Stimulated activated CD8-positive, alpha-beta memory T cell treated with anti-CD3 and anti-CD28 coated beads, Interleukin-15, amount 100 ng/mL, for 1 hour (primary cell): Measurements from ENCODE around the gene EDEM3.
"Not testable (repeated sequence)": the region's sequence is repeated elsewhere in the genome, so short reads cannot be mapped to it uniquely, and the experiment has no call there.

Source experiments
- DNase-seq: peaks from one replicate; pipeline ENCODE4 v3.0.0-alpha.2; 2020; ENCODE audit warnings: low read depth

The EDEM3 gene, protein sequence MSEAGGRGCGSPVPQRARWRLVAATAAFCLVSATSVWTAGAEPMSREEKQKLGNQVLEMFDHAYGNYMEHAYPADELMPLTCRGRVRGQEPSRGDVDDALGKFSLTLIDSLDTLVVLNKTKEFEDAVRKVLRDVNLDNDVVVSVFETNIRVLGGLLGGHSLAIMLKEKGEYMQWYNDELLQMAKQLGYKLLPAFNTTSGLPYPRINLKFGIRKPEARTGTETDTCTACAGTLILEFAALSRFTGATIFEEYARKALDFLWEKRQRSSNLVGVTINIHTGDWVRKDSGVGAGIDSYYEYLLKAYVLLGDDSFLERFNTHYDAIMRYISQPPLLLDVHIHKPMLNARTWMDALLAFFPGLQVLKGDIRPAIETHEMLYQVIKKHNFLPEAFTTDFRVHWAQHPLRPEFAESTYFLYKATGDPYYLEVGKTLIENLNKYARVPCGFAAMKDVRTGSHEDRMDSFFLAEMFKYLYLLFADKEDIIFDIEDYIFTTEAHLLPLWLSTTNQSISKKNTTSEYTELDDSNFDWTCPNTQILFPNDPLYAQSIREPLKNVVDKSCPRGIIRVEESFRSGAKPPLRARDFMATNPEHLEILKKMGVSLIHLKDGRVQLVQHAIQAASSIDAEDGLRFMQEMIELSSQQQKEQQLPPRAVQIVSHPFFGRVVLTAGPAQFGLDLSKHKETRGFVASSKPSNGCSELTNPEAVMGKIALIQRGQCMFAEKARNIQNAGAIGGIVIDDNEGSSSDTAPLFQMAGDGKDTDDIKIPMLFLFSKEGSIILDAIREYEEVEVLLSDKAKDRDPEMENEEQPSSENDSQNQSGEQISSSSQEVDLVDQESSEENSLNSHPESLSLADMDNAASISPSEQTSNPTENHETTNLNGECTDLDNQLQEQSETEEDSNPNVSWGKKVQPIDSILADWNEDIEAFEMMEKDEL

DNA sequence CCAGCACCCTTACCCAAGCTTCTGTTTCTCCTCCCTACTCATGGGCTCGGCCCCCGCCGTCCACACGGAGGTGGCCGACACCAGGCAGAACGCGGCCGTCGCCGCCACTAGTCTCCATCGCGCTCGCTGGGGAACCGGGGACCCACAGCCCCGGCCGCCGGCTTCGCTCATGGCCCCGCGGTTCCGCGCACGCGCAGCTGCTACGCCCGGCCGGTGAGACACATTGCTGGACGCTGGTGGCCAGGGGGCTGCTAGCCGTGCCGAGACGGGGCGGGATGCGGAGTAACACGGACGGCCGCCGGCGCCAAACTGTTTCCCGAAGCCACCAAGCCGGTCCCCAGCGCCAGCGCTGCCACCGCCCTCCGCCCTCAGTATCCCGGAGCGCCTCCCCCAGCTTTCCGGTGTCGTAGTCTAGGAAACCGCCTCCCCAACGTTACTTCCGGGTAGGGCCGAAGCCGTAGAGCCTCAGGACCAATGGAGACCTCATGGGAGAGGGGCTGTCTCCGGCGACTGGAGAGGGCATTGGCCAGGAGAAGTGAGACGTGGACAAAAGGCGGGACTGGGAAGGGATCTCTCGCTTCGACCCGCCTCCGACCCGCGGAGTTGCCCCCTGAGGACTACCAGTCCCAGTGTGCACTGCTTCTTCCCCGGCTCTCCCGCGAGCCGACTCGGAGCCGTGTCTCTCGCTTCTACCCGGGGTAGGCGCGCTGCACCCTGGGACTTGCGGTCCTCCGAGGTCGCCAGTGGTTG is at the start of gene EDEM3:
EDEM3 (minus strand) TSS at position 383 of the 750 bp plus-strand sequence; CDS start at position 171, 212 bp downstream.
- peak; percentile 93 for DNase-seq

DNA sequence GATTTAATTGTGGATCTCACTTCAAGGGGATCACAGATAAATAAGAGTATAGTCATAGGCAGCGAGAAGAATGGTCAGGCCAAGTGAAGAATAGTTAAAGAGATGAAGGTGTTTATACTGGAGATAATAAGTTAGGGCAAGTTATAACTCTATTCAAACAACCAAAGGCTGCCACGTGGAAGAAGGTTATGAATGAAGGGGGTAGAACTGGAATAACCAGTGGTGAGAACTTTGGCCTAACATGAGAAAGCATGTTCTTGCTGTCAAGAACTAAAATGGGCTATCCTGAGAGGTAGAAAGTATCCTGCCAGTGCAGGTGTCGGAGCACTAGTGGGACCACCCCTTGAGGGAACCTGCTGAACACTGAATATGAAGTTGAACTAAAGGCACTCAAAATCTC is 49.6 kb upstream of the EDEM3 start:
- no peak for DNase-seq

DNA sequence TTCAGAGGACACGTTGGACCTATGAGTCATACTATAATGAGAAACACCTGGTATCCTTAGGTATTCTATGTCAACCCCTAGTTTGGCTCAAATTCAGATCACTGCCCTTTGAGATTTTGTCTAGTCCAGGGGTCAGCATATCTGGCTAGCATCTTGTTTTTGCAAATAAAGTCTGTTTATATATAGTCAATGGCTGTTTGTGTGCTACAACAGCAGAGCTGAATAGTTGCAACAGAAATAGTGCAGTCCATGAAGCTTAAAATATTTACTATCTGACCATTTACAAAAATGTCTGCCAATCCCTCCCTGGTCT is 48.5 kb upstream of the EDEM3 start:
- no peak for DNase-seq

DNA sequence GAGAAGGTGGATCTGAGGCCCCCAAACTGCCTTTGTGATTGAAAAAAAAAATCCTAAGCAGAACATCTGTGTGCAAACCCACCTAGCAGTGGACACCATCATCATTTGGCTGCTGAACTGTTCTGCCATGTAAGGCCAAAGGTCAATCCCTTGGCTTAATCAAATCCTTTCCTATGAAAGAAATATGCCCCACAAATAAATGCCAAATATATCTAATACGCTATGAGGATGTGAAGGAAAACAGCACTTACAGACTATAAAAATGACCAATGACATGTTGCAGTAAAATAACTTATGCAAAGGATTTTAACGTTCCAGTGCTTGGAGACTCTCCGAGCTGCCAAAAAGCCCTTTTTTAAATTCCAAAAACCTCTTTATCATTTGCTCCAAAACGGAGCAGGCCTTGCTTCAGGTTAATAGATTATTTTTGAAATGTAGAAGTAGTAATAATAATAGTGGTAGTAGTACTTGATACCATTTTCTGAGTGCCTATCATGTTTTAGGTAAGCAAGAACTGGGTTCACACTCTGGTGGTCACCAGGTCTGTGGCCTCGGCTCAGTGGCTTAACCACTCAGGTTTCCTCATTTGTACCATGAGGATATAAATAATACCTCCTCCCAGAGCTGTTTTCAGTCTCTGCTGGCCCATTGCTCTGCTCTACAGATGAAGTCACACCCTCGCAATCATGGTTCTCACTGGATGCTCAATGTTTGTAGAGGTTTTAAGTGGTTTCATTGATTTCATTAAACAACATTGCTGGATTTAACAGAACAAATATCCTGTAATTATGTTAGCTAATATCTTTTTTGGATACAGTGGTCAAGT is 47.9 kb upstream of the EDEM3 start:
- no peak for DNase-seq

DNA sequence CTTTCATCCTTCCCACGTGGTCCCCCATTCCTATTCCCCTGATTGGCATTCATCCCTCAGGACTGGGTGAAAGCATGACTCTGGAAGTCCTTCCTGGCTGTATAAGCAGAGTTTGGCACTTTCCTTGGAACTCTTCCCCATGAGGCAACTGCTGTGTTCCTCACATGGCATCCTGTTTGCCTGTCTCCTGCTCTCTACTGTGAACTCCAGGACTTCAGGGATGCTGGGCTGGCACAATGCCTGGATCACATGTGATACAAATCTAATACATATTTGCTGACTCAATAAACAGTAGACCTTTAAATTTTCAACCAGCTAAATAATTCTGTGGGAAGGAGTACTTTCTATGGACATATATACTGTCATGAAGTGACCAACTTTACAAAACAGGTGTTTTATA is 46.8 kb upstream of the EDEM3 start:
- DNase-seq = no peak

DNA sequence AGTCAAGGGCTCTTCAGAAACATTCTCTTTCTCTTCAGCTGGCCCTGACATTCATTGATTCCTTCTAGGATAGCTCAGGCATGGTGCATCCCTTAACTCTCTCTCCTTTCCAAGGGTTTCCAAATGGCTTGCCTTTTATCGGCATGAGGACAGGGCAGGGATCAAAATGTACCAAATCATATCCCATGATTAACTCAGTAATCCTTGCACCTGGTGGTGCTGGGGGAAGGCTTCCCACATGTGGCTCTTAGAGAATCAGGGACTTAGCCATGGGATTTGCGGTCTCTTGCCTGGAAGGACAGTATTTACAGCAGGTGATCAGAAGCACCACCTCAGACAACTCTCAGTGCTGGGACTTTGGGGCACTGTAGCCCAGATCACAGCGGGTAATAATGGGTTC is 46.2 kb upstream of the EDEM3 start:
- no peak for DNase-seq

DNA sequence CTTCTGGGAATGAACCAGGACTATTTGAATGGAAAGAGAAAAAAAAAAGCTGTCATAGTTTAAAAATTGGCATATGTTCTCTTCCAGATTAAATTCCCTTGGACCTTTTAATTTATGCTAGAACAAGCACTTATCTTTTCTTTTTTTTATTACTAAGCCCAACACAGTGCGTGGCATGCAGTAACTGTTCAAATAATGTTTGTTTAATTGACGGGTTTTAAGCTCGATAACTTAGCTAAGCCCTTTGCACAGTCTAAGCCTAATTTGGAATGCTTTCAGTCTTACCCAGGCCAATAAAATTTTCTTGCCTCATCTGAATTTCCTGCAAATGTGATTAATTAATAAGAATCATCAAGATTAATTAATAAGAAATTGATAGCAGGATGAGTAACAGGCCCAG is 39.3 kb upstream of the EDEM3 start:
- no peak for DNase-seq

DNA sequence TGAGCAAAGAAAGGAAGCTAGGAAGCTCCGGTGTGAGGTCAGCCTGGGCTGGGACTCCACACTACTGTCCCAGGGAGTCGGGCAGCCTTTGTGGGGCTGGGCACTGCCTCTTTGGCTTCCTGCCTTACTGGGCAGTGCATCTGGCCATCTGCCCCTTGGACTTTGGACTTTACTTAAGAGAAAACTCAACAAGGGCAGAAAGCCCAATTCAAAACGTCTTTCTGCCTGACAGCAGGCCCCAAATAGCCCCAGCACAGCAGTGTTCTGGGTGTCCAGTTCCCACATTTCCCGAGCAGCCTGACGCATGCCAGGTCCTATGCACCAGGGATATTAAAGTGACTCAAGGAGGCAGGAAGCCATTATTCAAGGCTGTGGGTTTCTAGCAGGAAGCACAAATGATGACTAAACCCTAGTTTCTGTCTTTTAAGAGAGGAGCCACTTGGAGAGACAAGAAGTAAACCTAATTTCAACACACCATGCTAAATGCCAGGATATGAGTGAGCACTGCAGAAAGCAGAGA is 37.9 kb upstream of the EDEM3 start:
- DNase-seq = no peak

DNA sequence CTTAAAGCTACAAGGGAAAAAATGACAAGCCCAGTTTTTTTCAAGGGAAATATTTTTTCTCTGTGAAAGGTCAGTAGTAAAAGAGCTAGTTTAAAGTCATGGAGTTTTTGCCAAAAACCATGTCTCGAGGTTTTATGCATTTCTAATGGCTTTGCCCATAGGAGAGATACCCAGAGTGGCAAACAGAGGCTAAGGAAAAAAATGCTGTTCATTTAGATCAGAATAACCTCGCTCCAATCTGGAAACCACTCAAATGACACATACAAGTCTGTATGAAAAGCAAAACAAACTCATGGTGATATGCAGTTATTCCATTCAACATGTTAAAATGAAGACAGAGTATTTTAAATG is 36.9 kb upstream of the EDEM3 start:
- DNase-seq = no peak

DNA sequence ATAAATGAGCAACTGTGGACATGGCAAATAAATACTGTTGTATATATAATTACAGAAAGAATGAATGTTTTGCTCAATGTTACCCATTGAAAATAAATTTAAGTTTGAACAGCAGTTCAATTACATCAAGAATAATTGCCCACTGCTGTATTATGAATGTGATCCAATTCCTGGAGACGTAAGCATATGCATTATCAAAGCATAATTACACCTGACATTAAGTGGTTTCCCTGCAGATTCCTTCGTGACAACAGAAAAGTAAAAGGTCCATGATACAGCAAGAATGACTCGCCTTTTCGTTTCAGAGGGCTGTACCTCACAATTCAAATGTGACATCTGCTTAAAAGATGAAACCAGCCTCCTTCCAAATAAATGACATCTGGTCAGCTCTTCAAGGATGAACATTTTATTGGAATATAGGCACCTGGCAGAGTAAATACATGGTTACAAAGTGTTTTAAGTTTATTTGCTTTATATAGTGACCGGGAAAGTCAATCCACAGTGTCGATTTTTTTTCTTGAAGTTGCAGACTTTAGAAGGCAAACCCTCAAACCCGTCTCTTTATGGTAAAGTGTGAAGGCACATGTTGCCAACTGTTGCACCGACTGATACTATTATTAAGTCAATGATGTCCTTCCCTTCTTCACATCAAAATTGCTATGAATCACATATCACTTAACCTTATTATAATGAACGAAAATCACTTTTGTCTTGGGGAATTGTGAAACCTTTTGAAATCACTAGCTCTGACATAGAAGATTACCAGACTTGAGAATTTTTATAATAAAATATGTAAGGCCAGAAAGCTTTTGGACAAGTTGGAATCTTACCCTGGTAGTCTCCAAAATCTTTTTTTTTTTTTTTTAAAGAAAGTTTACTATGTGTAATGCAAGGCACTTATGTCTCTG is 36.2 kb upstream of the EDEM3 start:
- no peak for DNase-seq

DNA sequence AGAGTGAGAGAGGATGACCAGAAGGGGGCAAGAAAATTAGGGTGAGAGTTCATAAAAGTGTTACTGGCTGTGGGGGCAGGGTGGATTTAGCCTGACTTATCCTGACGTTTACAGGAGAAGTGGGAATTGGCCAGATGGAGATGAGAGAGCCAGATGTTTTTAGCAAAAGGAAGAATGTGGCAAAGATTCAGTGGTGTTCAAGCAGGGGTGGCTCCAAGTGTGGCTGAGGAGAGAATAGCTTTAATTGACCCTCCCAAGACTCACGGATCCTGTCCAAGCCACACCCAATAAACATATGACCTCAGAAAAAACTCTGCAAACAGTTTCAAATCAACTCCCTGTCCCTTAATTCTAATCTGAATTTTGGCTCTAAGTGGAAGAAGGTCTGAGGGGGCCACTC is 35.2 kb upstream of the EDEM3 start:
- DNase-seq = no peak

DNA sequence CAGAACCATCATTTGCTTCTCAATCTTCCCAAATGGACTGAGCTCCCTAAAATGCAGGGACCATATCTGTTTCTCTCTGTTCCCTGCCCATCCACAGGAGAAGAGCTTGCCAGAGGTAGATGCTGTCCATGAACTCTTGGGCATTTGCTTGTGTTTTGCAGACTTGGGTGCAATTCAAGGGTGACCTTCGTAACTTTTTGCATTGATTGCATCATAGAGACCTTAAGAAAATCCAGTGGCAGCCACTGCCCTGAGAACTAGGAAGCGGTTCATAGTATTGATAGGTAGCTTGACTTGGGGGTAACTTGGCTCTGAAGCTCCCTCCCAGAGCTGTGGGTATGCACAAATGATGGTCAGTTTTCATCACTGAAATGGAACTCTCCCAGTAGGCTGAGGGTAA is 34.3 kb upstream of the EDEM3 start:
- no peak for DNase-seq

DNA sequence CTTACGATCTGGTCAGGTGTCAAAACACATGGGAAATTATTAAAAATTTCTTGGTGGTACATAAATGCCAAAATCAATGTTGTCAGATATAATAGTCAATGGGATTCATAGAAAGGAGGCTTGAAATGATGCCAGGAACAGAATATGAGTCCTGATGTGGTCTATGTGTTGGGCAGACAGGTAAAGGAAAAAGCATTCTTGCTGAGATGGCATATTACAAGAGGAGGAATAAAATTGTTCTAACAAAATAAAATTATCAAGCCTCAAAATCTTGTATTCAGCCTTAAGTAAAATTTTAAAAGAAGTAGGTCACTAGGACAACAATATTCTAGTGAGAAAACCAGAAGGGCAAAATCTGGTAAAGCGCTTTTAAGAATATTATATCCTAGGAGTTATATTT is 30.9 kb upstream of the EDEM3 start:
- DNase-seq = no peak

DNA sequence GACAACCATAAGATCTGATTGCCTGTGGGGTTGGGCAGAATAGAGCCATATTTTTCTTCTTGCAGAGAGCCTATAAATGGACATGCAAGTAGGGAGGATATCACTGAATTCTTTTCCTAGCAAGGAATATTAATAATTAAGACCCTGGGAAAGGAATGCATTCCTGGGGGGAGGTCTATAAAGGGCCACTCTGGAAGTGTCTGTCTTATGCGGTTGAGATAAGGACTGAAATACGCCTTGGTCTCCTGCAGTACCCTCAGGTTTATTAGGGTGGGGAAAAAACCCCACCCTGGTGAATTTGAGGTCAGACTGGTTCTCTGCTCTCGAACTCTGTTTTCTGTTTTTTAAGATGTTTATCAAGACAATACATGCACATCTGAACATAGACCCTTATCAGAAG is 29.1 kb upstream of the EDEM3 start:
- DNase-seq = not testable (repeated sequence)

DNA sequence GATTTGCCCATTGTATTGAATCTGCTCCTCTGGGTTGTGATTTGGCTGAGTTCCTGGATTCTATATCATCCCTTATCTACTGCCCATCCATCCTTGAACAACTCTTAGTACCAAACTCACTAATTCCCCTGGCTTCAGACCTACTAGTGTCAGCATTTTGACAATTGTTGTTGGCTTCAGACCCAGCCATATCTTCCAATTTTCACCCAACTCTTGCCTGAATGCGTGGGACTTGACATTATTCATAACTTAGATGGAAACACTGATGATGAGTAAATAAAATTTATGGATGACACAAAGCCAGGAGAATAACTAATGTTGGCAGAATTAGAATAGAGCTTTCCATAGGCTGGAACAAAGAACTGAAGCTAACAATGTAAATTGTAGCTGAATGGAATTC is 27.3 kb upstream of the EDEM3 start:
- no peak for DNase-seq

DNA sequence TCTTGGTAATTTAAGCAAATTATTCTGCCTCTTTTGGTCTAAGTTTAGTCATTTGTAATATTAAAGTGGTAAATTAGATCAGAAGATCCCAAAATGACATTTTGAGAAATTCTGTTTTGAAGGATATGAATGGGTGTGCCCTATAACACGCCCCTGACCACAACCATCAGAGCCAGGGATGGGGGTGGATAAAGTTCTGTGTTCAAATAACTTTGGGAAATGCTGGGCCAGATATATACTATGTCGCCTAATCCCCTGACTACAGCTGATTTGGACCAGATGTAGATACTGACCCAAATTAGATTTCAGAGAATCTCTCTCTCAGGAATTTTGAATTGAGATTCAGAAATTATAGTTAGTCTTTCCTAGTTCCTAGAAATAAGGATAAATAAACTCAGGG is 21.2 kb upstream of the EDEM3 start:
- DNase-seq = no peak

DNA sequence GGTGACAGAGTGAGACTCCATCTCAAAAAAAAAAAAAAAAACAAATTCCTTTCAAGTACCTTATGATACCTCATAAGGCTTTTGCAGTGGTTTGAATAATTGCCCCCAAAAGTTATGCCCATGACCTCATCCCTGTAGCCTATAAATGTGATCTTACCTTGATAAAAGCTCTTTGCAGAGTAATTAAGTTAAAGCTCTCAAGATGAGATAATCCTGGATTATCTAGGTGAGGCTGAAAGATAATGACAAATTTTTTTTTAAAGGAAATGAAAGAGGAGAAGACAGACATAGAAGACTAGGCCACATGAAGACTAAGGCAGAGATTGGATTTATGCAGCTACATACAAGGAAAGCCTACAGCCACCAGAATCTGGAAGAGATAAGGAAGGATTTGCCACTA is 20.7 kb upstream of the EDEM3 start:
- no peak for DNase-seq

DNA sequence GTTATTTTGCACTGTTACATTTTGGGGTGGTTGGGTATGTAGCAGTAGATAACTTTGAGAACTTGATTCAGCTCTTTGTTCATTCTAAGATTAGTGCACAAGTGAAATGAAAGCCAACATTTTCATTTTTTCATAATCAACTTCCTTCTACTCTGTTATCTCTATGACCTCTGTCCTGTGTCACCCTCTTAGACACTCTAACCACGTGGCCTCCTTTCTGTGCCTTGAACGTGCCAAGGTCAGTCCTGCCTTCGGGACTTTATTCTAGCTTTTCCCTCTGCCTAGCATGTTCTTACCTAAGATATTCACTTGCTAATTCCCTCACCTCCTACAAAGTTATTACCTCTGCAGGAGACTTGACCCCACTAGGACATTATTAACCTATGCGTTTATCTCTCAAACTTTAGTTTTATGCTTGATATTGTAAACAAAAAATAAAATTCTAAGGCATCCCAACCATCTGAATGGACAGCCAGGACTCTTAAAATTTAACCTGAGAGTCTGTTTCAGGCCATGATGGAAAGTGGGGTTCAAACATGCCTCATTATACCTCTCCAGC is 19.2 kb upstream of the EDEM3 start:
- DNase-seq = no peak

DNA sequence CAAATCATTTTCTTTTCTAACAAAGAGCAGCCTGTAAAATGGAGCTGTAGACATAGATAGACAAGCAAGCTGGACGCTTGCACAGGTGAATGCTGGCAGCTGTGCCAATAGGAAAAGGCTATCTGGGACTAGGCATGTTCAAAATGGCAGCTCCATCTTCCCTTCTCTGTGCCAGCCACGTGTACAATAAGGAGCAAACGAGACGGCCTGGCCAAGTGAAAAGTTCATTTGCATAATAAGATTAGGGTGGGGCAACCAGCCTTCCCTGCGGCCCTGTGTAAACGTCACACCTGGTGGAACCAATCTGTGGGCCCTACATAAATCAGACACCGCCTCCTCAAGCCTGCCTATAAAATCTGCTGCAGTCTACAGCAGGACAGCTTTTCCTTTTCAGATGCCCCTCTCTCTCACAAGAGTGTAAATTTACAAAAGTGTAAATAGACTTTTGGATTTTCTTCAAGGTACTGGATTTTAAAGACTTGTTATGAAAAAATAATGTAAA is 16.6 kb upstream of the EDEM3 start:
- no peak for DNase-seq
